ENCODE data around the gene SH3BP2. TPM values are rescaled to one million over a fixed set of nuclear protein-coding genes. Genes with fewer than 3 reads are reported as not detected.

Gene SH3BP2
- total RNA-seq, 1 donor from 2014 or later: 43.2 TPM

- TF ChIP-seq, protein P1, sequence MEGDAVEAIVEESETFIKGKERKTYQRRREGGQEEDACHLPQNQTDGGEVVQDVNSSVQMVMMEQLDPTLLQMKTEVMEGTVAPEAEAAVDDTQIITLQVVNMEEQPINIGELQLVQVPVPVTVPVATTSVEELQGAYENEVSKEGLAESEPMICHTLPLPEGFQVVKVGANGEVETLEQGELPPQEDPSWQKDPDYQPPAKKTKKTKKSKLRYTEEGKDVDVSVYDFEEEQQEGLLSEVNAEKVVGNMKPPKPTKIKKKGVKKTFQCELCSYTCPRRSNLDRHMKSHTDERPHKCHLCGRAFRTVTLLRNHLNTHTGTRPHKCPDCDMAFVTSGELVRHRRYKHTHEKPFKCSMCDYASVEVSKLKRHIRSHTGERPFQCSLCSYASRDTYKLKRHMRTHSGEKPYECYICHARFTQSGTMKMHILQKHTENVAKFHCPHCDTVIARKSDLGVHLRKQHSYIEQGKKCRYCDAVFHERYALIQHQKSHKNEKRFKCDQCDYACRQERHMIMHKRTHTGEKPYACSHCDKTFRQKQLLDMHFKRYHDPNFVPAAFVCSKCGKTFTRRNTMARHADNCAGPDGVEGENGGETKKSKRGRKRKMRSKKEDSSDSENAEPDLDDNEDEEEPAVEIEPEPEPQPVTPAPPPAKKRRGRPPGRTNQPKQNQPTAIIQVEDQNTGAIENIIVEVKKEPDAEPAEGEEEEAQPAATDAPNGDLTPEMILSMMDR (IDR thresholded peaks at IDR 0.05): no peak
- Mint-ChIP-seq H3K27ac (peak overlapping the region; percentile 30), H3K27me3 (no peaks in the 10 kb centered on the region), H3K9me3 (peaks cover 4% of the 10 kb centered on the region), H3K4me1 (peaks cover 93% of the 10 kb centered on the region), H3K4me3 (no peak overlapping the region), H3K36me3 (ENCODE audit: low read depth) (peaks cover 40% of the 10 kb centered on the region)
- CTCF ChIA-PET: no interaction called here
- DNase-seq (no peak), ATAC-seq (ENCODE audit: low read depth) (no peak)
- POLR2A ChIA-PET: no interaction called here
- intact Hi-C loops (cut with micrococcal nuclease): loop anchor here (2.0 kb wide), 1 partner anchor 14 kb away; no protein-coding TSS in a partner anchor
These were observed 65.7 kb downstream of the SH3BP2 start for GRCh38 chr4:2858451-2859217.

DNA sequence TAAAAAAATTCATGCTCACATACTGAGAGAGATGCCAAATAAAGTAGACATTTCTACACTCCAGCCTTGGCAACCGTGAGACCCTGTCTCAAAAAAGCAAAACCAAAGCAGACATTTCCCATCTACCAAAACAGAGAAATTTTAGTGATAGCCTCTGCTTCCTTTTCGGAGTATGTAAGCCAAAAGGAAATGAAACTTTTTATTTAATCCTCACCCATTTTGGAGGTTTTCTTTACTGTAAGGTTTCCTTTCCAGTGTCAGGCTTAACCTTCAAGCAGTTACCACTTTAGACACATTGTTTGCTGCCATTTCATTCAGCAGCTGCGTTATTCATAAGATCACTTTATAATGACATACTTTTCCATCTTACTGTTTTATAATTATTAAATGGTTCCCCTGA is 66.6 kb downstream of the SH3BP2 start:
- Mint-ChIP-seq H3K4me1 (peaks cover 91% of the 10 kb centered on the region), H3K36me3 (ENCODE audit: low read depth) (peaks cover 31% of the 10 kb centered on the region), H3K27me3 (no peaks in the 10 kb centered on the region), H3K27ac (peak overlapping the region; percentile 63), H3K4me3 (no peak overlapping the region), H3K9me3 (peaks cover 4% of the 10 kb centered on the region)
- ChIA-PET CTCF (no interaction called here), POLR2A (interaction anchor here (0.7 kb wide), 2 partner anchors 11 to 15 kb away, joined by 3 to 4 read pairs; no protein-coding TSS in a partner anchor)
- intact Hi-C loops (cut with micrococcal nuclease): loop anchor here (2.0 kb wide), 1 partner anchor 15 kb away; no protein-coding TSS in a partner anchor
- TF ChIP-seq, protein P1 (IDR thresholded peaks at IDR 0.05): no peak
- no peak for DNase-seq
- peak; percentile 58 for ATAC-seq (ENCODE audit: low read depth)

DNA sequence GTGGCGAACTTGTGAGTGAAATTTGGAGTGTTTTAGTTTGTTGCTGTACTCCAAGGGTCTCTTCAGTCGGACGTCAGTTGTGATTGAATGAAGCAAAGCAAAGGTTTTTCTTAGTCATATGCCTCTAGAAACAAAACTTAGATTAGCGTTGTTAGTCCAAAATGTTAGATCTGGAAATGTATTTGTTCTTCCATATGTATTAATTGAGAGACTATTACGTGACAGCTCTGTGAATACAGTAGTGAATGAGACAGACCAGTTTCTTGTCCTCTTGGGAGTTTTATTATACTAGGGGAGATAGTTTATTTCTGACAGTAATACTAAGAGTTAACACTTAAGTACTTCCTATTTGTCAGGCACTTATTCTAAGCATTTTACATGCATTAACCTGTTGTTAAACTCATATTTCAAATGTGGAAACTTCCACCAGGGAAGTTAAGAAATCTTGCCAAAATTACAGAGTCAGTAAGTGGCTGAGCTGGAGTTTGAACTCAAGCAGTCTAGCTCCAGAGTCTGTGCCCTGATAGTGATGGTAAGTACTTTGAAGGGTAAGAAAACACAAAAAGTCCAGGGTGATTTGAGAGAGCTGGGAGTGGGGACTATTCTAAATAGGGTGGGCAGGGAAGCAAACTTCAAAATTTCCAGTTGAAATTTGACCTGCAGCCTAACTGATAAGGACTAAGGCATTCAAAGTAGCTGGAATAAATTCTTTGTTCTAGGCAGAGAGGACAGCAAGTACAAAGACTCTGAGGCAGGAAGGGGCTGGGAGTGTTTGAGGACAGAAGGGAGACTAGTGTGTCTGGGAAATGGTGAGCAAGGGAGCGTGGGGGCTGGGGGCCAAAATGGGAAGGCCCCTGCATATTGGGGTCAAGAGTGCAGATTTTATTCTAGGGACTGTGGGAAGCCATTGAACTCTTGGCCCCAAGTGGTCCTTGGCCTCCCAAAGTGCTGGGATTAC is 67.8 kb downstream of the SH3BP2 start:
- intact Hi-C loops (cut with micrococcal nuclease): loop anchor here (5.0 kb wide), 1 partner anchor 47 kb away; no protein-coding TSS in a partner anchor
- Mint-ChIP-seq H3K4me1 (peaks cover 91% of the 10 kb centered on the region), H3K4me3 (peak overlapping the region; percentile 63), H3K9me3 (peaks cover 4% of the 10 kb centered on the region), H3K36me3 (ENCODE audit: low read depth) (peaks cover 23% of the 10 kb centered on the region), H3K27me3 (no peaks in the 10 kb centered on the region), H3K27ac (peak overlapping the region; percentile 63)
- POLR2A ChIA-PET: interaction anchor here (0.5 to 2.5 kb wide), 6 partner anchors 10 to 96 kb away, joined by 3 to 8 read pairs (median 4); no protein-coding TSS in a partner anchor
- DNase-seq (no peak), ATAC-seq (ENCODE audit: low read depth) (no peak)
- TF ChIP-seq, protein P1 (IDR thresholded peaks at IDR 0.05): no peak
- CTCF ChIA-PET: no interaction called here

- TF ChIP-seq, protein P1 (IDR thresholded peaks at IDR 0.05): no peak
- Mint-ChIP-seq H3K36me3 (ENCODE audit: low read depth) (peaks cover 17% of the 10 kb centered on the region), H3K9me3 (peaks cover 4% of the 10 kb centered on the region), H3K4me1 (peaks cover 92% of the 10 kb centered on the region), H3K27me3 (no peaks in the 10 kb centered on the region), H3K27ac (peak overlapping the region; percentile 77), H3K4me3 (peak overlapping the region; percentile 46)
- ATAC-seq (ENCODE audit: low read depth) (peak; percentile 49), DNase-seq (no peak)
- ChIA-PET CTCF (interaction anchor here (0.8 kb wide), 1 partner anchor 15 kb away, joined by 3 read pairs; no protein-coding TSS in a partner anchor), POLR2A (interaction anchor here (0.5 to 2.5 kb wide), 9 partner anchors 9 to 166 kb away, joined by 3 to 10 read pairs (median 4); partner anchors contain the start of gene ADD1)
- intact Hi-C loops (cut with micrococcal nuclease): loop anchor here (5.0 kb wide), 1 partner anchor 45 kb away; no protein-coding TSS in a partner anchor
These were observed 68.9 kb downstream of the SH3BP2 start for GRCh38 chr4:2861631-2862436.

Data from activated B cell treated with CpG ODN at 0.5 μM for 24 hours (primary cell).